ENCODE measurements around the gene CCDC81.

Gene CCDC81

DNA sequence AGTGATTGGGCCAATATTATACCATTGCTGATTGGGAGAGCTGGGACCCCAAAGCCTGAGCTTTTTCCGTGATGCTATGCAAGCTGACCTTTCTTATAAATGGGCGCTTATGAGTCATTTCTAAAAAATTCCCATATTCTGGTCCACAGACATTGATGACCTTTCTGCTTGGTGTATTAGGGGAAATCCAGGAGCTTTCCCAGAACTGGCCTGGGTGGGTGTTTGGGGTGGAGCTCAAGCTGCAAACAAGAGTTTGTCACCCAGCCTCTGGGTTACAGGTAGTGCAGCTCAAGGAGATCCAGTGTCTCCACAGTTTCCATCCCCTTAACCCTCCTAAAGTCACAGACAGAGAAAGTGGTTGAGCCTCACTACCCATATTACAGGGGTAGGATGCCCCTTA lies 67.7 kb downstream of the CCDC81 start:
- Histone ChIP-seq H3F3A (ENCODE audit: control insufficient read depth, insufficient read depth) (no peaks in the 10 kb centered on the region), H3K9me2 (replicated peaks; ENCODE audit: control insufficient read depth, low read length) (no peaks in the 10 kb centered on the region), H3K9me3 (ENCODE audit: control insufficient read depth, insufficient read depth, low read length) (no peaks in the 10 kb centered on the region), H3K4me3 (ENCODE audit: low read length) (no peak overlapping the region), H3K36me3 (ENCODE audit: control insufficient read depth, low read length) (no peaks in the 10 kb centered on the region), H3K79me2 (ENCODE audit: control insufficient read depth, low read length) (no peaks in the 10 kb centered on the region), H3K4me2 (ENCODE audit: low read length) (no peak overlapping the region), H4K20me1 (ENCODE audit: control insufficient read depth, insufficient read depth, low read depth, low read length) (no peaks in the 10 kb centered on the region), H3K4me1 (ENCODE audit: control insufficient read depth, low read length) (no peaks in the 10 kb centered on the region), H3K27me3 (ENCODE audit: control insufficient read depth, low read length) (0 out of 2 replicates have a peak, but pooled peaks cover 3% of the 10 kb centered on the region), H3K27ac (ENCODE audit: low read depth, low read length) (no peak overlapping the region)
- no peak for TF ChIP-seq EZH2phosphoT487 (IDR thresholded peaks at IDR 0.05; ENCODE audit: borderline replicate concordance, low read length)
- TF ChIP-seq, protein P1, sequence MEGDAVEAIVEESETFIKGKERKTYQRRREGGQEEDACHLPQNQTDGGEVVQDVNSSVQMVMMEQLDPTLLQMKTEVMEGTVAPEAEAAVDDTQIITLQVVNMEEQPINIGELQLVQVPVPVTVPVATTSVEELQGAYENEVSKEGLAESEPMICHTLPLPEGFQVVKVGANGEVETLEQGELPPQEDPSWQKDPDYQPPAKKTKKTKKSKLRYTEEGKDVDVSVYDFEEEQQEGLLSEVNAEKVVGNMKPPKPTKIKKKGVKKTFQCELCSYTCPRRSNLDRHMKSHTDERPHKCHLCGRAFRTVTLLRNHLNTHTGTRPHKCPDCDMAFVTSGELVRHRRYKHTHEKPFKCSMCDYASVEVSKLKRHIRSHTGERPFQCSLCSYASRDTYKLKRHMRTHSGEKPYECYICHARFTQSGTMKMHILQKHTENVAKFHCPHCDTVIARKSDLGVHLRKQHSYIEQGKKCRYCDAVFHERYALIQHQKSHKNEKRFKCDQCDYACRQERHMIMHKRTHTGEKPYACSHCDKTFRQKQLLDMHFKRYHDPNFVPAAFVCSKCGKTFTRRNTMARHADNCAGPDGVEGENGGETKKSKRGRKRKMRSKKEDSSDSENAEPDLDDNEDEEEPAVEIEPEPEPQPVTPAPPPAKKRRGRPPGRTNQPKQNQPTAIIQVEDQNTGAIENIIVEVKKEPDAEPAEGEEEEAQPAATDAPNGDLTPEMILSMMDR (IDR thresholded peaks at IDR 0.05; ENCODE audit: low read depth, low read length, poor library complexity, severe bottlenecking), result no peak

DNA sequence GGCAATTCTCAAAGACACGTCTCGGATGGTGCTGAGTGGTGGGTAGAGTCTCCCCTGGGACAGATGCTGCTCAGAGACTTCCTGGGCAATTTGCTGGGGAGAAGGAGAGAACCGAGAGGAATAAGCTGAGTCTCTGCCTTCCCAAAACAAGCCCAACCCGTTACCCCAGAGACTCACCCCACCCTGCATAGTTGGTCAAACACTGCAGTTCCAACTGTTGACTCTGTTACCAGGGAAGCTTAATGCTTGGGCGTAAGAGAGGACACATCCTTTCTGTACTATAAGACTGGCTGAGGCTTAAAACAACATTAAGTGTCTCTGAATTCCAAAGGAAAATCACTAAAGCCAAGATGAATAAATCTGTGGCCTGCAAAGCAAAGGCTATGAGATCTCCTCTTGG lies 68.1 kb downstream of the CCDC81 start:
- H3K79me2 ChIP-seq (ENCODE audit: control insufficient read depth, low read length), result no peaks in the 10 kb centered on the region
- H4K20me1 ChIP-seq (ENCODE audit: control insufficient read depth, insufficient read depth, low read depth, low read length), result no peaks in the 10 kb centered on the region
- H3K27ac ChIP-seq (ENCODE audit: low read depth, low read length), result no peak overlapping the region
- no peaks in the 10 kb centered on the region for H3K36me3 ChIP-seq (ENCODE audit: control insufficient read depth, low read length)
- no peak for TF ChIP-seq EZH2phosphoT487 (IDR thresholded peaks at IDR 0.05; ENCODE audit: borderline replicate concordance, low read length)
- TF ChIP-seq, protein P1 (IDR thresholded peaks at IDR 0.05; ENCODE audit: low read depth, low read length, poor library complexity, severe bottlenecking), result no peak
- H3K9me3 ChIP-seq (ENCODE audit: control insufficient read depth, insufficient read depth, low read length), result no peaks in the 10 kb centered on the region
- H3K4me2 ChIP-seq (ENCODE audit: low read length), result no peak overlapping the region
- H3K4me3 ChIP-seq (ENCODE audit: low read length), result no peak overlapping the region
- no peaks in the 10 kb centered on the region for H3K9me2 ChIP-seq (replicated peaks; ENCODE audit: control insufficient read depth, low read length)
- 0 out of 2 replicates have a peak, but pooled peaks cover 3% of the 10 kb centered on the region for H3K27me3 ChIP-seq (ENCODE audit: control insufficient read depth, low read length)
- H3F3A ChIP-seq (ENCODE audit: control insufficient read depth, insufficient read depth), result no peaks in the 10 kb centered on the region
- H3K4me1 ChIP-seq (ENCODE audit: control insufficient read depth, low read length), result no peaks in the 10 kb centered on the region

DNA sequence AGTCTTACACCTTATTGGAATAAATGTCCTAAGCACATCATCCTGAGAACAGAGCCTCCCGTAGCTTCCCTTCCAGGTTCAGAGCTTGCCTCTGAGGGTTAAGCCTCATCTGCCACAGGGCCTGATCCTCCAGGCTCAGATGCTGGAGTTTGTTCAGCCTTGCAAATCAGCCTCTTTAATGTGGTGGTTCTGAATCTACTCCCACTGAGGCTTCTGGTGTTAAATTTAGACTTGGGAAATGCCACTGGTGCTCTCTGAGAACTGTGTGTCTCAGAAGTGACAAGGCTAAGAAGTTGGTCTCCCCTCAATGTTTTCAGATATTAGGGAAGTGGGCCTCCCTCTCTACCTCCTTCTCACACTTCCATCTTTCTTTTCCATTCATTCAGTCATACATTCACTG lies 68.7 kb downstream of the CCDC81 start:
- no peak overlapping the region for H3K27ac ChIP-seq (ENCODE audit: low read depth, low read length)
- no peaks in the 10 kb centered on the region for H3K4me1 ChIP-seq (ENCODE audit: control insufficient read depth, low read length)
- TF ChIP-seq, protein P1 (IDR thresholded peaks at IDR 0.05; ENCODE audit: low read depth, low read length, poor library complexity, severe bottlenecking), result no peak
- TF ChIP-seq EZH2phosphoT487 (IDR thresholded peaks at IDR 0.05; ENCODE audit: borderline replicate concordance, low read length), result no peak

More for the DNA sequence above, 68.7 kb downstream of the CCDC81 start:
- Histone ChIP-seq H3K4me2 (ENCODE audit: low read length) (no peak overlapping the region), H3K36me3 (ENCODE audit: control insufficient read depth, low read length) (no peaks in the 10 kb centered on the region), H3K9me2 (replicated peaks; ENCODE audit: control insufficient read depth, low read length) (no peaks in the 10 kb centered on the region), H3K9me3 (ENCODE audit: control insufficient read depth, insufficient read depth, low read length) (no peaks in the 10 kb centered on the region), H3F3A (ENCODE audit: control insufficient read depth, insufficient read depth) (no peaks in the 10 kb centered on the region), H3K79me2 (ENCODE audit: control insufficient read depth, low read length) (no peaks in the 10 kb centered on the region), H3K27me3 (ENCODE audit: control insufficient read depth, low read length) (0 out of 2 replicates have a peak, but pooled peaks cover 3% of the 10 kb centered on the region), H4K20me1 (ENCODE audit: control insufficient read depth, insufficient read depth, low read depth, low read length) (no peaks in the 10 kb centered on the region), H3K4me3 (ENCODE audit: low read length) (no peak overlapping the region)
